Central memory CD4-positive, alpha-beta T cell (primary cell): ENCODE measurements around the gene IL3RA.
"Not testable (repeated sequence)": the region's sequence is repeated elsewhere in the genome, so short reads cannot be mapped to it uniquely, and the experiment has no call there.

ENCODE experiments used
- DNase-seq: peaks from one replicate; pipeline ENCODE4 v3.0.0; 2022
- total RNA-seq, 3 experiments: gene quantifications; one replicate each; lab custom pipeline; 2026; lab: John Stamatoyannopoulos, UW

Gene IL3RA
- 0.11 to 0.19 (median 0.11) reads per million in 3 experiments for total RNA-seq

DNA sequence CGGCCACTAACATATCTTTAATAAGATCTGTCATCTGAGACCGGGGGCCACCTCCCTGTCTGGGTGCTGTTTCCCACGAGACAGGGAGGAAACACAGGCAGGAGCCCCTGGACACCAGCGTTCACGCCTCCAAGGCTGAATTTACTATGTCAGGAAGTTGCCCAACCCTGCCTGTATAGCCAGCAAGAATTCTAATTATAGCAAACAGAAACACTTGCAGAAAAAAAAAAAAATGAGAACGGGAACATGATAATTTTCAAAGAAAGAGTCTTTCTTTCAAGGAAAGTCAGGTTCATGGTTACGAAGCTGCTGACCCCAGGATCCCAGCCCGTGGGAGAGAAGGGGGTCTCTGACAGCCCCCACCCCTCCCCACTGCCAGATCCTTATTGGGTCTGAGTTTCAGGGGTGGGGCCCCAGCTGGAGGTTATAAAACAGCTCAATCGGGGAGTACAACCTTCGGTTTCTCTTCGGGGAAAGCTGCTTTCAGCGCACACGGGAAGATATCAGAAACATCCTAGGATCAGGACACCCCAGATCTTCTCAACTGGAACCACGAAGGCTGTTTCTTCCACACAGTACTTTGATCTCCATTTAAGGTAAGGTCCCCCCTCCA is at the start of gene IL3RA:
Gene IL3RA (plus strand): TSS at position 455 of the 613 bp plus-strand sequence. CDS start 4,981 bp downstream, outside the sequence.
- DNase-seq, result no peak

DNA sequence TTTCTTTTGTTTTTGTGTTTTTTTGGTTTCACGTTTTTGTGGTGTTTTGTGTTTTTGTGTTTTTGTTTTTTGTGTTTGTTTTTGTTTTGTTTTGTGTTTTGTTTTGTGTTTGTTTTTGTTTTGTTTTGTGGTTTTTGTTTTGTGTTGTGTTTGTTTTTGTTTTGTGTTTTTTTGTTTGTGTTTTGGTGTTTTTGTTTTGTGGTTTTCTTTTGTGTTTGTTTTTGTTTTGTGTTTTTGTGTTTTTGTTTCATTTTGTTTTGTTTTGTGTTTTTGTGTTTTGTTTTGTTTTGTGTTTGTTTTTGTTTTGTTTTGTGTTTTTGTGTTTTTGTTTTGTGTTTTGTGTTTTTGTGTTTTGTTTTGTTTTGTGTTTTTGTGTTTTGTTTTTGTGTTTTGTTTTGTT is 47.0 kb upstream of the IL3RA start:
- DNase-seq, result no peak

DNA sequence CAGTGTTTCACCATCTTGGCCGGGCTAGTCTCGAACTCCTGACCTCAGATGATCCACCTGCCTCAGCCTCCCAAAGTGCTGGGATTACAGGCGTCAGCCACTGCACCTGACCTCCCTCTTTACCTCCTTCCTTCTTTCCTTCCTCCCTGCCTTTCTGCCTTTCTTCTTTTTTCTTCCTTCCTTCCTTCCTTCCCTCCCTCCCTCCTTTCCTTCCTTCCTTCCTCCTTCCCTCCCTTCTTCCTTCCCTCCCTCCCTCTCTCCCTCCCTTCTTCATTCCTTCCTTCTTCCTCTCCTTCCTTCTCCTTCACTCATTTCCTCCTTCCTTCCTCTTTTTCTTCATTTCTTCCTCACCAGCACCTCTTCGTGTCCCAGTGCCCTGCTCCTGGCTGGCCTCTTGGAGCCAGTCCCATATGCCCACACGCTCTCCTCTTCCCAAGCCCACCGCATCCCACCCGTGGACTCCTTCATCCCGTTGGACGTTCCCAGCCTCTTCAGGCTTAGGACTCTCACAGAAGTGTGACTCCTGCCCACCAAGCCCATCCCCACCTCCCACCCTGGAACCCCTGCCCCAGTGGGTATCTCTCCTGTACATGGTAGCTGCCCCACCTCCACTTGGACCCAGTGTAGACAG is 45.4 kb upstream of the IL3RA start:
- no peak for DNase-seq

DNA sequence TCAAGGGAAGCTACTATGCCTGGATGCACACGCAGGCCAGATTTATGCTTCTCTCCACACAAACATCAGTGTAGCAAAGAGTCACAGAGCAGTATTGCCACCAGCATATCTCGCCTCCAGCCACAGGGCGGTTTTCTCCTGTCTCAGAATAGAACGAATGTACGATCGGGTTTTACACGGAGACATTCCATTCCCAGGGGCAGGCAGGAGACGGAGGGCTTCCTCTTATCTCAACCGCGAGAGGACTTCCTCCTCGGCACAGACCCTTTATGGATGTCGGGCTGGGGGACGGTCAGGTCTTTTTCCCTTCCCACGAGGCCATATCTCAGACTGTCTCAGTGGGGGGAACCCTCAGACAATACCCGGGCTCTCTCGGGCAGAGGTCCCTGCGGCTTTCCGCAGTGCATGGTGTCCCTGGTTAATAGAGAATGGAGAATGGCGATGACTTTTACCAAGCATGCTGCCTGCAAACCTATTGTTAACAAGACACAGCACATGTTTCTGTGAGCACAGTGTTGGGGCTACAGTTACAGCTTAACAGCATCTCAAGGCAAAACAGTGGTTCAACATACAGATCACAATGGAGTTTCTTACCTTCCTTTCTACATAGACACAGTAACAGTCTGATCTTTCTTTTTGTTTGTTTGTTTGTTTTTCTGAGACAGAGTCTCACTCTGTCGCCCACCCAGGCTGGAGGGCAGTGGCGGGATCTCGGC is 43.9 kb upstream of the IL3RA start:
- DNase-seq, result no peak

DNA sequence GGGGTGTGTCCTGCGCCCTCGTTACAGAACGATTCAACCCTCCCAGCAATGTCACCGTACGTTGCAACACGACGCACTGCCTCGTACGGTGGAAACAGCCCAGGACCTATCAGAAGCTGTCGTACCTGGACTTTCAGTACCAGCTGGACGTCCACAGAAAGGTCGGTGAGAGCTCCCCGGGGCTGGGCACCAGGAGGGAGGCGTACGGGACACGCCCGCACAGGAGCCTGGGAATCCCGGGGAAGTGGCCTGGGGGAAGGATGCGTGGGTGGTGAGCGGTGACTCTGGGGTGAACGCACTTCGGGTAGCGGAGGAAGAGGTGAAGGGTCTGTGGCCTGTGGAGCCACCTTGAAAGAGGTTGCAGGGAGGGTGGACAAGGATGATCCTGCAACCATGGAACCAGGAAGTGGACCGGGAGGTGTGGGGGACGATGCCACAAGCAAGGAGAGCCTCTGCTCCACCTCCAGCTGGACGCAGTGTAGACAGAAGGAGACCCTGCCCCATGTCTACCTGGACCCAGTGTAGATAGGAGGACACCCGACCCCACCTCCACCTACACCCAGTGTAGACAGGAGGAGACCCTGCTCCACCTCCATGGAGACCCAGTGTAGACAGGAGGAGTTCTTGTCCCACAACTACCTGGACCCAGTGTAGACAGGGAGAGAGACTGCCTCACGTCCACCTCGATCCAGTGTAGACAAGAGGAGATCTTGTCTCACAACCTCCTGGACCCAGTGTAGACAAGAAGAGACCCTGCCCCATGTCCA is 42.1 kb upstream of the IL3RA start:
- no peak for DNase-seq

DNA sequence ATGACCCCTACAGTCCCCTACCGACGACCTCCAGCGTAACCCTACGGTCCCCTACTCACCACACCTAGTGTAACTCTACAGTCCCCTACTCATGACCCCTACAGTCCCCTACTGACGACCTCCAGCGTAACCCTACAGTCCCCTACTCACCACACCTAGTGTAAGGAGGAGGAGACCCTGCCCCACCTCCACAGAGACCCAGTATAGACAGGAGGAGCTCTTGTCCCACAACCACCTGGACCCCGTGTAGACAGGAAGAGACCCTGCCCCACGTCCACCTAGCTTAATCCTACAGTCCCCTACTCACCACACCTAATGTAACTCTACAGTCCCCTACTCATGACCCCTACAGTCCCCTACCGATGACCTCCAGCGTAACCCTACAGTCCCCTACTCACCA is 41.0 kb upstream of the IL3RA start:
- no peak for DNase-seq

DNA sequence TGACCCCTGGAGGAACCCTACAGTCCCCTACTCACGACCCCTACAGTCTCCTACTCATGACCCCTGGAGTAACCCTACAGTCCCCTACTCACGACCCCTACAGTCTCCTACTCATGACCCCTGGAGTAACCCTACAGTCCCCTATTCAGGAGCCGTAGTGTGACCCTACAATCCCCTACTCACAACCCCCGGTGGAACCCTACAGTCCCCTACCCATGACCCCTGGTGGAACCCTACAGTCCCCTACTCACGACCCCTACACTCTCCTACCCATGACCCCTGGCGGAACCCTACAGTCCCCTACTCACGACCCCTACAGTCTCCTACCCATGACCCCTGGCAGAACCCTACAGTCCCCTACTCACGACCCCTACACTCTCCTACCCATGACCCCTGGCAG is 39.0 kb upstream of the IL3RA start:
- not testable (repeated sequence) for DNase-seq

DNA sequence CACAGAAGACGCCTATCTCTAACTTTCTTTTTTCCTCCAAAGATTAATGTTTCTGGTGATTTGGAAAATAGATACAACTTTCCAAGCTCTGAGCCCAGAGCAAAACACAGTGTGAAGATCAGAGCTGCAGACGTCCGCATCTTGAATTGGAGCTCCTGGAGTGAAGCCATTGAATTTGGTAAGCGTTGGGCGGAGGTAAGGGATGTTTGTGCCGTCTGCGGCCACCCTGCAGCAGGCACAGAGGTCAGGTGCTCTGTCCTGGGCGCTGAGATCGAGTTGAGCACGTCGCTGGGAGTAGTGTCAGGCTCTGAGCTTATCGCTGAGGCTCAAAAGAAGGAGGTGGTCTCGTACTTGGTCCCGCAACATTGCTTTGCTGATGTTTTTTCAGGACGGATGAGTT is 36.1 kb upstream of the IL3RA start:
- no peak for DNase-seq

DNA sequence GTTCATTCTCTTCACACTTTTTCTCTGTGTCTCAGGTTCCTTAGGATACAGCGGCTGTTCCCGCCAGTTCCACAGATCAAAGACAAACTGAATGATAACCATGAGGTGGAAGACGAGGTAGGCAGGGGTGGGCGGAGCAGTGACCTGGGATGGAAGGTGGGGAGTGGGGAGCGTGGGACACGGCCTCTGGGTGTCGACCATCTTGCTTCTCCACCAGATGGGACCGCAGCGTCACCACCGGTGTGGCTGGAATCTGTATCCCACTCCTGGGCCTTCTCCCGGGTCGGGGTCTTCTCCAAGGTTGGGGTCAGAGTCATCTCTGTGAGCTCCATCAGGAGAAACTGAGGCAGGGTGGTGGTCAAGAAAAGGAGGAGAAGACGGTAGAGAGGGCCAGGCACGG is 31.2 kb upstream of the IL3RA start:
- no peak for DNase-seq

DNA sequence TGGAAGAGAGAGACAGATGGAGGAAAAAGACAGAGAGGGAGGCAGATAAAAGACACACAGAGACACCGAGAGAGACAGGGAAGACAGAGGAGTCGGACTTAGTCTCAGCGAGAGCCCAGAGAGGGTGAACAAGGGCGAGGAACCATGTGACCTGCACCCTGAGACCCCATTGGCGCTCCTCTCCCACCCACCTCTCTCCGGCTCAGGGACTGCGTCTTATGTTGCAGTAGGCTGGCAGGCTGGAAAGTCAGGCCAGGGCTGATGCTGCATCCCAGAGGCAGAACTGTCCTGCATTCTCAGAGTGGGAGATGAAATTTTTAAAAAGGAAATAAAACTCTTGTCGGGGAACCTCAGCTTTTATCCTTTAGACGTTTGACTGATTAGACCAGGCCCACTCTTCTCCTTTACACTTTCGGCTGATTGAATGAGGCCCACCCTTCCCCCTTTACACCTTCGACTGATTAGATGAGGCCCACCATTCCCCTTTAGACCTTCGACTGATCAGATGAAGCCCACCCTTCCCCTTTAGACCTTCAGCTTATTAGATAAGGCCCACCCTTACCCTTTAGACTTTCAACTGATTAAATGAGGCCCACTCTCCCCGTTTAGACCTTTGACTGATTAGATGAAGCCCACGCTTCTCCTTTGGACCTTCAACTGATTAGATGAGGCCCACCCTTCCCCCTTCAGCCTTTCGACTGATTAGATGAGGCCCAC is 29.5 kb upstream of the IL3RA start:
- DNase-seq, result no peak

DNA sequence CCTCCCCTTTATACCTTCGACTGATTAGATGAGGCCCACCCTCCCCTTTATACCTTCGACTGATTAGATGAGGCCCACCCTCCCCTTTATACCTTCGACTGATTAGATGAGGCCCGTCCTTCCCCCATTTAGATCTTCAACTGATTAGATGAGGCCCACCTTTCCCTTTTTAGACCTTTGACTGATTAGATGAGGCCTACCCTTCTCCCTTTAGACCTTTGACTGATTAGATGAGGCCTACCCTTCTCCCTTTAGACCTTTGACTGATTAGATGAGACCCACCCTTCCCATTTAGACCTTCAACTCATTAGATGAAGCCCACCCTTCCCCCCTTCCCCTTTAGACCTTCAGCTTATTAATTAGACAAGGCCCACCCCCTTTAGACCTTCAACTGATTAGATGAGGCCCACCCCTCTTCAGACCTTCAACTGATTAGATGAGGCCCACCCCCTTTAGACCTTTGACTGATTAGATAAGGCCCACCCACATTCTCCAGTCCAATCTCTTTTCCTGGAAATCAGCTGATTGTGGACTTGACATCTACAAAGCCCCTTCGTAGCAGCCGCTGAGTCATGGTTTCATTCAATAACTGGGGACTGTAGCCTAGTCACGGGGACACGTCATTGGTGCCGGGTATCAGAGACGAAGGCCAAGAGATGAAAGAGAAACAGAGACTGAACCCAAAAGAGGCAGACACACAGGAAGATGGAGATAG is 28.8 kb upstream of the IL3RA start:
- DNase-seq, result no peak

DNA sequence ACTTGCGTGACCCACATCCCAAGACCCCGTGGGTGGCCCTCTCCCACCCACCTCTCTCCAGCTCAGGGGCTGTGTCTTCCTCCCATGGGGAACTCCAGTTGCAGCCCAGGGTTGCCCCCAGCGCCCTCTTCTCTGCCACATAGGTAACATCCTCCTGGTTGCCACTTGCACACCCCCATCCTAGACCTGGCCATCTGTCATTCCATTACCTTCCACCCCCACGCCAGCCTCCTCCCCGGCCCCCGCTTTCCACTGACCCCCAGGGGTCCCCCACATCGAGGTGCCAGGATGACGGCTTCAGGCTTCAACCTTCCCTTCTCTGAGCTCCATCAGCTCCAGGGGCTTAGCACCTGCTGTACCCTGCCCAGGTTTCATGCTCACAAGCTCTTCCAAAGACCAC is 28.1 kb upstream of the IL3RA start:
- no peak for DNase-seq

DNA sequence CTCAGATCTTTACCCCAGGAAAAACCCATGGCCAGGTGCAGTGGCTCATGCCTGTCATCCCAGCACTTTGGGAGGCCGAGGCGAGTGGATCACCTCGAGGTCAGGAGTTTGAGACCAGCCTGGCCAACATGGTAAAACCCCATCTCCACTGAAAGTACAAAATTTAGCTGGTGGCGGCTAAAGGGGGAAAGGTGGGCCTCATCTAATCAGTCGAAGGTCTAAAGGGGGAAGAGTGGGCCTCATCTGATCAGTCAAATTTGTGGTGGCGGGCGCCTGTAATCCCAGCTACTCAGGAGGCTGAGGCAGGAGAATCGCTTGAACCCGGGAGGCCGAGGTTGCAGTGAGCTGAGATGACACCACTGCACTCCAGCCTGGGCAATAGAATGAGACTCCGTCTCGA is 27.7 kb upstream of the IL3RA start:
- DNase-seq, result not testable (repeated sequence)

DNA sequence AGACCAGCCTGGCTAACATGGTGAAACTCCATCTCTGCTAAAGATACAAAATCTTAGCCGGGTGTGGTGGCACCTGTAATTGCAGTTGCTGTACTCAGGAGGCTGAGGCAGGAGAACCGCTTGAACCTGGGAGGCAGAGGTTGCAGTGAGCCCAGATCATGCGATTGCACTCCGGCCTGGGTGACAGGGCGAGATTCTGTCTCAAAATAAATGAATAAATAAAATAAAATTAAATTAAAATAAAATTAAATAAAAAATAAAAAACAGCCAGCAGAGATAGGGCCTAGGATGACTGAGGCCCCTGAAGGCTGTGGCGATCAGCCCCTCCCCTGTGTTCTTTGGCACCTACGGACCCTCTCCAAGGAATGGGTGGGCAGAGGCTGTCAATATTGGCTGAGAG is 22.8 kb upstream of the IL3RA start:
- DNase-seq, result no peak

DNA sequence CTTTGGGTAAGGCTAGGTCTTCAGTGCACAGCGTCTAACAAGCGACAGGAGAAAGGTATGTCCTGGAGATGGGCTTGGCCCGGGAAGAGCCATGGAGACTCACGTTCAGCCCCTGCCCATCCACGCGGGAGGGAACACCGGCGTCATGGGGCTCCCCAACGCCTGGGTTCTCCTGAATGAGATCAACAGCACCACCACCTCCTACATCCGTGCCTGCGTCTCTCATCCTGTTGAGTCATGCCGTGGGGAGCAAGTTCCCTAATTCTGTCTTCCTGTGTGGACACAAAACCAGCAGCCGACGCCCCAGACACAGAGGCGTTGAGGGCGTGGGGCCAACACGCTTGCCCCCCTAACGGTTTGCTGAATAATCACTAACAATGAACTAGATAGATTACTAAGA is 20.1 kb upstream of the IL3RA start:
- DNase-seq, result no peak

DNA sequence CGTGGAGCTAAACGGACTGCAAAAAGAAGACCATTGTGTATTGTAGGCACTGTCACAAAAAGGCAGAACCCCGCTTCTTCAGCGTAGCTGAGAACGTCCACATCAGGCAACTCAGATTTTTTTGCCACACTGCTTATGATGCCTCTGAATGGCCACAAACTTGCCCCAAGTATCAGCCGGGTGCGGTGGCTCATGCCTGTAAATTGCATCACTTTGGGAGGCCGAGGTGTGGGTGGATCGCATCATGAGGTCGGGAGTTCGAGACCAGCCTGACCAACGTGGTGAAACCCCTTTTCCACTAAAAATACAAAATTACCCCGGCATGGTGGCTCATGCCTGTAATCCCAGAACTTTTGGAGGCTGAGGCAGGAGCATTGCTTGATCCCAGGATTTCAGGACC is 14.9 kb upstream of the IL3RA start:
- DNase-seq, result no peak

DNA sequence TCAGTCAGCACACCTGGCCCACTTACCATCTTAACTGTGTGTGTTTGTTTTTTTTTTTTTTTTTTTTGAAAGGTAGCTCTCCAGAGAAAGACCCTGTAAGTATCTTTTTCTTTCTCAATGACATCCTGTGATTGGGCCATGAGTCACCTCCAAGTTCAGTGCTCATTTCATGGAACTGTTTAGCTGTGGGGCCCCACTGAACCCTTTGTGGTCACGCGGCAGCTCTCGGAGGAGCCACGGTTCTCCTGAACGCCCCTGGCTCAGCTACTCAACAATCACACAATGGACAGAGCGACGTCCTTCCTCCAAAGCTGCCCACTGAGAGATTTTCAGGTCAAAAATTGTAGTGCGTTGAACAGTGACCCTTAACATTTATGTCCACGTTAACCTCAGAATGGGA is 14.2 kb upstream of the IL3RA start:
- DNase-seq, result no peak

DNA sequence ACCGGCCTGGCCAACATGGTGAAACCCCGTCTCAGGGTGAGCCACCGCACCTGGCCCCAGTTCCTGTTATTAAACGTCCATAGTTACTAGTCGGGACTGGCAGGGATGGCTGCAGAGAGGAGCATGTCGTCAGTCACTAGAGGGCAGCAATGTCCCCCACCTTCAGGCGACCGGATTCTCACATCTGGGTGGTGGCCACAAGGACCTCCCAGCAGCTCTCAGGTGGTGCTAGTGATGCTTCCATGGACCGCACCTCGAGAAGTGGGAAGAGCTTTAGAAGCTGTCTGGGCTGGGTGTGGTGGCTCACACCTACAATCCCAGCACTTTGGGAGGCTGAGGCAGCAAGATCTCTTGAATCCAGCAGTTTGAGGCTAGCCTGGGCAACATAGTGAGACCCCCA is 13.3 kb upstream of the IL3RA start:
- peak; percentile 26 for DNase-seq

DNA sequence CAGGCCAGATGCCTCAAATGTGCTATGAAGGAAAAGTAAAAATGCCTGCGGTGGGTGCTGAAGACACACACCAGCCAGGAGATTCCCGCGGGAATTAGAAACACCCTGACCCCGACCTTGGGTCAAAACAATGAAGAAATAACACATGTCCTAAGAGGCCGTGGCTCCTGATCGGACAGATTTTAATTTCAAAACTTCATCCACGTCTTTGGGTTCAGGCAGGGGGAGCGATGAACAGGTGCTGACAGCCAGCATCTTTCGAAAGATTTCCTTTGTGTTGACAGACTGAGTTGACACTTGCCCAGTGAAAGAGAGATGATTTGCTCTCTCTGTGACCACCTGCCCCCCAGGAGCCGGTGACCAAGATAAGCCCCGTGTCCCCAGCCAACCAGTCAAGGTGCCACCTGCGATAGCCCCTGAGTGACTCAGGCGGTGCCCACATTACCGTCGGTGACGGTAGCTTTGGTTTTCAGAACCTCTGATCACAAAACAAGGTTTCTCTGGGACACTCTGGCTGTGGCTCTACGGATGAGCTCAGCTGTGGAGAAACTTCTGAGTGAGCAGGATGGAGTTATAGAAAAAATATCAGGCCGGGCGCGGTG is 11.0 kb upstream of the IL3RA start:
- DNase-seq, result no peak

DNA sequence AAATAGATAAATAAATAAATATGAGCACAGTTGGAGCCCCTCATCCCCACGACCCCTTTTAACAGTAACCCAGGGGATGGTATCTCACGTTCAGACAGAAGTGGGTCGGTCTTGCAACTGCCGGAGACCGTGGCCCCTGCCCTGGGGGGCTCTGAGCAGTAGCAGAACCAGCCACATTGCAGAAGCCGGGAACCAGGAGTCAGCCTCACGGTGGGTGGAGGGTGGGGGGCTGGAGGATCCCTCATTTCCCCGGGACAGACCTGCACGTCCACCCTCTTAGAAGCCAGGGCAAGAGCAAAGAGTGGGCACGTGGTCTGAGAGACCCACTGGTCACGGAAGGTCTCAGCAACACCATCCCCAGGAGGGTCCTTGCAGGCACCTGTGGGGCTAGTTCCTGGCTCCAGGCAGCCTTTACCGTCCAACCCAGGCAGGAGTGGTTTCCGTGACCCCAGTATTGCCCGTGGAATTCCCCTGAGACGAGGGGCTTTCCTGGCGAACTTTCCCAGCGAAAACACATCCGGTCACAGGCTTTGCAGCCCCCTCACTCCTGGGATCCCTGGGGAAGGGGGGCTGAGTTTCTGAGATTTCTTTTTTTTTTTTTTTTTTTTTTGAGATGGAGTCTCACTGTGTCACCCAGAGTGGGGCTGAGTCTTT is 8.8 kb upstream of the IL3RA start:
- DNase-seq, result no peak

DNA sequence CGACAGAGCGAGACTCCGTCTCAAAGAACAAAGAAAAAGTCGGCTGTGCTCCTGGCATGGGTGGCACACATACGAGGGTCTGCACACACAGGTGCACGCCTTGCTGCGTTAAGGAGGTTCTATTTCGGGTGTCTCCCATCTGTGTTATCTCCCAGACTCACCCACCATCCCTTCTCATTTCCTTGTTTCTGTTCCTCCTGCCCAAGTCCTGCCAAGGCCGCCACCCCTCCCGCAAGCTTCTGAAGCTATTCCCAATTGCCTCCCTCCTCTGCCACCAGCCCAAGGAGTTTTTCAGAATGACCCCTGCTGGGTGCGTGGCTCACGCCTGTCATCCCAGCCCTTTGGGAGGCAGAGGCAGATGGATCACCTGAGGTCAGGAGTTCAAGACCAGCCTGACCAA is 6.0 kb upstream of the IL3RA start:
- DNase-seq, result no peak
